Neural crest cell (in vitro differentiated cells): ENCODE measurements around the gene ITGA2. TPM values are rescaled to one million over a fixed set of nuclear protein-coding genes. Genes with fewer than 3 reads are reported as not detected.

Experiments used
- DNase-seq: peaks from one replicate; pipeline ENCODE4 v3.0.0; 2021; ENCODE audit warnings: low read depth, mixed read lengths, low spot score
- H3K27ac Mint-ChIP-seq: one replicate; pipeline ENCODE4 v1.8.0; 2021; ENCODE audit warnings: mild to moderate bottlenecking, mixed read lengths; ENCODE audit not compliant: unreplicated experiment
- H3K27me3 Mint-ChIP-seq: 2 replicates; pipeline ENCODE4 v1.8.0; 2021; ENCODE audit warnings: low read depth, mild to moderate bottlenecking, mixed read lengths
- H3K36me3 Mint-ChIP-seq: 2 replicates; pipeline ENCODE4 v1.8.0; 2021; ENCODE audit warnings: low read depth, mild to moderate bottlenecking, mixed read lengths
- H3K4me1 Mint-ChIP-seq: 2 replicates; pipeline ENCODE4 v1.8.0; 2021; ENCODE audit warnings: mixed read lengths
- H3K4me3 Mint-ChIP-seq: one replicate; pipeline ENCODE4 v1.8.0; 2021; ENCODE audit warnings: mild to moderate bottlenecking, mixed read lengths
- H3K9me3 Mint-ChIP-seq: 2 replicates; pipeline ENCODE4 v1.8.0; 2021; ENCODE audit warnings: mixed read lengths
- total RNA-seq: library from RNA; stranded (reverse); gene quantifications from 2 replicates; pipeline ENCODE4 v1.2.1, GENCODE V29; 2021
- TF ChIP-seq, protein P1 (sequence below): fragments of 200-600 bp; sonication (generic); conservative IDR thresholded peaks from 2 replicates; pipeline ENCODE4 v1.5.0; 2021; ENCODE audit warnings: antibody characterized with exemption, mild to moderate bottlenecking

ITGA2 gene
- total RNA-seq, 1 donor from 2014 or later = 1.7 TPM

DNA sequence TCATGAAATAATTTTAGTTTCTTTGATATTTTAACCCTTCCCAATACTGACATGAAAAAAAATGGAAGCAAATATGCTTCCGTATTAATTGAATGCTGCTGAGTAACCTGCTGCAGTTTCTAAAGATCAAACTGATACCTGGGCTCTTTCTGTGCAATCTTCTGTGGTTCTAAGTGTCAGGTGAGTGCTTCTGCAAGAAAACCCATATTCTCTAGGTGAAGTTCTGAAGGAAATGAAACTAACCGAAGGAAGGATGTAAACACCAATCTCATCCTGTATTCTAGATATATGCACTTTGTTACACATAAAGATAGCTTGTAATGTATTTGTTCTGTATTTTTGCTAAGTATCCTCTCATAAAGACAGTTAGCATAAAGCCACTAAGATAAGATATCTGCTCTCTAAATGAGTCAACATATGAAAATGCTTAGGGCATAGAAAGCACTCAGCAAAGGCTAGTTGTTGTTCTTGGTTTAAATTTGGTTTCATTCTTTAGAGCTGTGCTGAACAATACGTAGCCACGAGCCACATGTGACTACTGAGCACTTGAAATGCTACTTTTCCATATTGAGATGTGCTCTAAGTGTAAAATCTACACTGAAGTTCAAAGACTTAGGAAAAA lies 52.0 kb downstream of the ITGA2 start:
- Mint-ChIP-seq H3K36me3 (no peaks in the 10 kb centered on the region), H3K4me3 (no peak overlapping the region), H3K9me3 (no peaks in the 10 kb centered on the region), H3K27me3 (no peaks in the 10 kb centered on the region), H3K27ac (no peak overlapping the region), H3K4me1 (no peaks in the 10 kb centered on the region)
- DNase-seq = no peak
- TF ChIP-seq, protein P1, sequence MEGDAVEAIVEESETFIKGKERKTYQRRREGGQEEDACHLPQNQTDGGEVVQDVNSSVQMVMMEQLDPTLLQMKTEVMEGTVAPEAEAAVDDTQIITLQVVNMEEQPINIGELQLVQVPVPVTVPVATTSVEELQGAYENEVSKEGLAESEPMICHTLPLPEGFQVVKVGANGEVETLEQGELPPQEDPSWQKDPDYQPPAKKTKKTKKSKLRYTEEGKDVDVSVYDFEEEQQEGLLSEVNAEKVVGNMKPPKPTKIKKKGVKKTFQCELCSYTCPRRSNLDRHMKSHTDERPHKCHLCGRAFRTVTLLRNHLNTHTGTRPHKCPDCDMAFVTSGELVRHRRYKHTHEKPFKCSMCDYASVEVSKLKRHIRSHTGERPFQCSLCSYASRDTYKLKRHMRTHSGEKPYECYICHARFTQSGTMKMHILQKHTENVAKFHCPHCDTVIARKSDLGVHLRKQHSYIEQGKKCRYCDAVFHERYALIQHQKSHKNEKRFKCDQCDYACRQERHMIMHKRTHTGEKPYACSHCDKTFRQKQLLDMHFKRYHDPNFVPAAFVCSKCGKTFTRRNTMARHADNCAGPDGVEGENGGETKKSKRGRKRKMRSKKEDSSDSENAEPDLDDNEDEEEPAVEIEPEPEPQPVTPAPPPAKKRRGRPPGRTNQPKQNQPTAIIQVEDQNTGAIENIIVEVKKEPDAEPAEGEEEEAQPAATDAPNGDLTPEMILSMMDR = no peak

DNA sequence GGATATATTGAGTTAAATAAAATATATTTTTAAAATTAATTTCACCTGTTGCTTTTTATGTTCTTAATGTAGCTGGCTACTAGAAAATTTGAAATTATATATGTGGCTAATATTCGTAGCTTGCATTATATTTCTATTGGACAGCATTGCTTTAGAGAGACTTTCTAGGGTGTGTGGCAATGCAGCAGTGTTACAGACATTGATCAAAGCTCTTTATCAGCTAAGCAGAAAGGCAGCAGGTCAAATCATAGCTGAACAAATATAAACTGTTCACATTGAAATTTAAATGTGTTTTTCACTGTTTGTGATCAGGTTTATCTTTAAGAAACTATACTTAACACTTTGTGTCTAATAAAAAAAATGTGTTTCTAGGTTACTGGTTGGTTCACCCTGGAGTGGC lies 52.6 kb downstream of the ITGA2 start:
- Mint-ChIP-seq H3K27me3 (no peaks in the 10 kb centered on the region), H3K27ac (no peak overlapping the region), H3K9me3 (no peaks in the 10 kb centered on the region), H3K4me1 (no peaks in the 10 kb centered on the region), H3K36me3 (no peaks in the 10 kb centered on the region), H3K4me3 (no peak overlapping the region)
- no peak for DNase-seq
- TF ChIP-seq, protein P1 = no peak

DNA sequence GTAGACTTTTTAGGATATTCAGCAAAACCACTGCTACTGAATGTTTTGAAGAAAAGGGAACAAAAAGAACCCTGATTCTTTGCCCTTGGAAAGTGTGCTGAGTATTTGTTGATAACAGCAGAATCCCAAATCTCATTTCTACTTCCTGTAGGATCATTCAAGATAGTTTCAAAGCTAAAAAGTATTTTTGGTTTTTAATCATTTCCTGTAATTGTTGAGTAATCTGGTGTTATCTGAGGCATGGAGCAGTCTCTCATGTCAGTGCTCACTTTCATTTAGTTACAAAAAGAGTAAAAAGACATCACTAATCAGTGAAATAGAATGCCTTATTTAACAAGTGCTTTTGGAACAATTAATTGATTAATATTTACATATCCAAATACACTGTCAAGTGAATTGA lies 56.1 kb downstream of the ITGA2 start:
- Mint-ChIP-seq H3K27ac (no peak overlapping the region), H3K4me1 (no peaks in the 10 kb centered on the region), H3K27me3 (no peaks in the 10 kb centered on the region), H3K9me3 (no peaks in the 10 kb centered on the region), H3K4me3 (no peak overlapping the region), H3K36me3 (no peaks in the 10 kb centered on the region)
- DNase-seq = no peak
- TF ChIP-seq, protein P1 = no peak

DNA sequence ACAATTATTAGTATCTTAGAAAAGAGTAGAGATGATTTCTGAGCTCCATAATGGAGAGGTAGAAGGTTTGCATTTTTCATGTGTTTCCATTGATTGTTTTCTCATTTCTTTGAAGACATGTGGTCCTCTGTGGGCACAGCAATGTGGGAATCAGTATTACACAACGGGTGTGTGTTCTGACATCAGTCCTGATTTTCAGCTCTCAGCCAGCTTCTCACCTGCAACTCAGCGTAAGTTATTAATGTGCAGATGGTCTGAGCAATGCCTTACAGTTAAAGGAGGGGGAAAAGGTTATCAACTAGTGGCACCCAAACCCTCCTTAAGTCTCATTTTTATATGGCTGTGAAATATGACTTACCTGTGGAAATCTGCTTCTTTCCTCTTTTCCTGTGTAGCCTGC lies 59.1 kb downstream of the ITGA2 start:
- Mint-ChIP-seq H3K36me3 (no peaks in the 10 kb centered on the region), H3K27ac (no peak overlapping the region), H3K4me3 (no peak overlapping the region), H3K27me3 (no peaks in the 10 kb centered on the region), H3K9me3 (no peaks in the 10 kb centered on the region), H3K4me1 (no peaks in the 10 kb centered on the region)
- DNase-seq = no peak
- TF ChIP-seq, protein P1 = no peak

DNA sequence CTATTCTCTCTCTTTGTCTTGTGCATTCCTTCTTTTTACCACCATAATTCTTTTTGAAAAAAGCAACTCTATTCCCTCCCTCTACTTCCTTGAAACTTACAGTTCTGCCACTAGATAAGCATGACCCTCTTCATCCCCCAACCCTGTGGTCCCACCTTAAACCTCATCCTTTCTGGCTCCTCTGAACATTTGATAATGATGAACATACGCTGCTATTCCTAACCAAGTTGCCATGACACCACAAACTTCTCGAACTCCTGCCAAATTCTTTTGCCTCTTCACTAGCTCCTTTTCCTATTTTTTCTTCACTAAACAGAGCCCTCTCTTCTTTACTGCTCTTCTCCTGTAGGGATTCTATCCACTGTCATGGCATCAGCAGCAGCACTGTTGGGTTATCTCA lies 63.3 kb downstream of the ITGA2 start:
- no peaks in the 10 kb centered on the region for H3K36me3 Mint-ChIP-seq
- H3K9me3 Mint-ChIP-seq = no peaks in the 10 kb centered on the region
- no peak for DNase-seq
- H3K27me3 Mint-ChIP-seq = no peaks in the 10 kb centered on the region
- no peak overlapping the region for H3K27ac Mint-ChIP-seq
- H3K4me1 Mint-ChIP-seq = no peaks in the 10 kb centered on the region
- no peak overlapping the region for H3K4me3 Mint-ChIP-seq
- TF ChIP-seq, protein P1 = no peak
